Airway epithelial cell (primary cell): ENCODE data around the gene CCDC71L. TPM values are rescaled to one million over a fixed set of nuclear protein-coding genes. Genes with fewer than 3 reads are reported as not detected.

ENCODE experiments used
- total RNA-seq: library from RNA; depleted of rRNA; stranded (reverse); fragments of >200 nt; gene quantifications from 2 replicates; pipeline ENCODE4 v1.2.3, GENCODE V29; 2015

The CCDC71L gene
- total RNA-seq: 22.7 and 24.9 TPM in 2 replicates

GRCh38 chr7:106660862-106661720 is at the start of gene CCDC71L:
CCDC71L (minus strand) TSS chr7:106661158; CDS start chr7:106660896, 262 bp downstream.

Other genes starting within 250 kb of the CCDC71L start
- not detected in 2 replicates for gene PIK3CG, start 204.1 kb upstream of the CCDC71L start, total RNA-seq